GM20000 (cell line): ENCODE data around the gene SELPLG.
"Not testable (repeated sequence)": the region's sequence is repeated elsewhere in the genome, so short reads cannot be mapped to it uniquely, and the experiment has no call there.

Experiments used
- DNase-seq: peaks from one replicate; pipeline ENCODE4 v3.0.0; 2012; ENCODE audit warnings: low spot score
- TF ChIP-seq, protein P1 (sequence below): IDR thresholded peaks from 2 replicates; pipeline ENCODE4 v1.5.1; 2012; ENCODE audit warnings: mild to moderate bottlenecking, control low read depth; ENCODE audit errors: extremely low read depth, missing control alignments

SELPLG gene

DNA sequence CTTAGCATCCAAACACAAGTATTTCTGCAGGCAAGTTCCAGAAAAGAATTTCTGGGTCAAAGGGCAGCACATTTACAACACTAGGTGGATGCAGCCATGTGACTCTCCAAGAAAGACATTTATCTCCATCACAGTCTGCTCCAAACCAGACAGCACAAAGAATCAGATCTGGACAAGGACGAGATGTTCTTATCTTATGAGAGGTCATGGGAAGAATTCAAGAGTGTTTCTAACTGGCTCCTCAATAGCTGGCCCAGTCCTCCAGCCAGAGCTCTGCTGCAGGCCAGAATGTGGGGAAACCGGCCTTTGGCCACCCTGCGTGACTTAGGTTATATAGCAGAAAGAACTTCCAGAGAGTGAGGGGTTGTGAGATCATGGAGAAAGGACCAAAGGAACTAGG is 53.2 kb downstream of the SELPLG start:
- TF ChIP-seq, protein P1, sequence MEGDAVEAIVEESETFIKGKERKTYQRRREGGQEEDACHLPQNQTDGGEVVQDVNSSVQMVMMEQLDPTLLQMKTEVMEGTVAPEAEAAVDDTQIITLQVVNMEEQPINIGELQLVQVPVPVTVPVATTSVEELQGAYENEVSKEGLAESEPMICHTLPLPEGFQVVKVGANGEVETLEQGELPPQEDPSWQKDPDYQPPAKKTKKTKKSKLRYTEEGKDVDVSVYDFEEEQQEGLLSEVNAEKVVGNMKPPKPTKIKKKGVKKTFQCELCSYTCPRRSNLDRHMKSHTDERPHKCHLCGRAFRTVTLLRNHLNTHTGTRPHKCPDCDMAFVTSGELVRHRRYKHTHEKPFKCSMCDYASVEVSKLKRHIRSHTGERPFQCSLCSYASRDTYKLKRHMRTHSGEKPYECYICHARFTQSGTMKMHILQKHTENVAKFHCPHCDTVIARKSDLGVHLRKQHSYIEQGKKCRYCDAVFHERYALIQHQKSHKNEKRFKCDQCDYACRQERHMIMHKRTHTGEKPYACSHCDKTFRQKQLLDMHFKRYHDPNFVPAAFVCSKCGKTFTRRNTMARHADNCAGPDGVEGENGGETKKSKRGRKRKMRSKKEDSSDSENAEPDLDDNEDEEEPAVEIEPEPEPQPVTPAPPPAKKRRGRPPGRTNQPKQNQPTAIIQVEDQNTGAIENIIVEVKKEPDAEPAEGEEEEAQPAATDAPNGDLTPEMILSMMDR = no peak
- no peak for DNase-seq

DNA sequence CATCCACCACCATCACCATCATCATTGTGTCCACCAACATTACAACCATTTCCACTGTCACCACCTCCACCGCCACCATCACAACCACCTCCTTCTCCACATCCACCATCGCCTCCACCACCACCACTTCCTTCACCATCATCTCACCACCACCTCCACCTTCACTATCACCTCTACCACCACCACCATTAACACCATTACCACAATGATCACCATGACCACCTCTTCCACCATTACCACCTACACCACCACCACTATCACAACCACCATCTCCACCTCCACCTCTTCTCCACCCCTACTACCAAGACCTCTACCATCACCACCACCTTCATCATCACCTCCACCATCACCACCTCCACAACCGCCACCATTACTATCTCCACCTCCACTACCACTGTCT is 54.9 kb downstream of the SELPLG start:
- TF ChIP-seq, protein P1 = no peak
- no peak for DNase-seq

DNA sequence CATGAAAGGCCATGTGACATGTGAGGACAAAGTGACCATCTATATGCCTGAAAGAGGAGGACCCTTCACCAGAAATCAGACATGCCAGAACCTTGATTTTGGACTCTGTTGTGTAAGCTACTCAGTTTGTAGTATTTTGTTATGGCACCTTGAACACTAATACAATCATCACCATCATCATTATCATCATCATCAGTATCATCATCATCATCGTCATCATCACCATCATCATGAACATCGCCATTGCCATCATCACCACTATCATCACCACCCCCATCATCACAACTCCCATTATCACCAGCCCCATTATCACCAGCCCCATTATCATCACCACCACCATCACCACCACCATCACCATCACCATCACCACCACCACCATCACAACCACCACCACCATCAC is 55.4 kb downstream of the SELPLG start:
- DNase-seq = no peak
- TF ChIP-seq, protein P1 = no peak

DNA sequence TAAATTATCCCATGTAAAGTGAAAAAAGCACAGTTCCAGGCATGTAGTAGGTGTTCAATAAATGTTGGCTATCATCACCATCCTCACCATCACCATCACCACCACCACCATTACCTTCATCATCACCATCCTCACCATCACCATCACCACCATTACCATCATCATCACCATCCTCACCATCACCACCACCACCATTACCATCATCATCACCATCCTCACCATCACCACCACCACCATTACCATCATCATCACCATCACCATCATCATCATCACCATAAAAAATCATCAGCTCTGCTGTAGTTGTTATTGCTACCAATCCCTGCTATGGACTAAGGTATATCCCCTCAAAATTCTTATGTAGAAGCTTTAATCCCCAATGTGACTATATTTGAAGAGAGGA is 56.2 kb downstream of the SELPLG start:
- TF ChIP-seq, protein P1 = no peak
- DNase-seq = no peak

DNA sequence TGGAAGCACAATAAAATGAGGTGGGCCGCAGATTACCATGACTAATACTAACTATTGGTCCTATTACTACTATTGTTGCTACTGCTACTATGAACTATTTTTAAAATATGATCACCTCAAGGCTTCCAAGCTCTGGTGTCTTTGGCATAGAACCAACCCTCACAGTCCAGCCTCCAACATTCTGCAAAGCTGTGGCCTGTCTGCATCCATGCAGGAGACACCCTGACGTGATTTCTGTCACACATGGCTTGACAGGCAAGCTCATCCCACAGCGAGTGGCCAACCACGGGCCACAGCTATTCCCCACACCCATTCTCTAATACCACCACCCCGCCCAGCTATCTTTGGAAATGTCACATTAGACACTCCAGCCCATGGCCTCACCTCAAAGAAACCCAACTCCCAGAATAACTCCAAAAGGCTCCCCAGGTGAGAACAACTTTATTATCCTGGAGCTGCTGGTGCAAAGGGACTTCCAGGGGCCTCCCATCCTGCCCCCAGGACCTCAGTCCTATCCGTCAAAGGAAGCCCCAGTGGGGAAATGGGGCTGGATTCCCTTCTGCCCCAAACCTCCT is 56.9 kb downstream of the SELPLG start:
- no peak for DNase-seq
- TF ChIP-seq, protein P1 = no peak

DNA sequence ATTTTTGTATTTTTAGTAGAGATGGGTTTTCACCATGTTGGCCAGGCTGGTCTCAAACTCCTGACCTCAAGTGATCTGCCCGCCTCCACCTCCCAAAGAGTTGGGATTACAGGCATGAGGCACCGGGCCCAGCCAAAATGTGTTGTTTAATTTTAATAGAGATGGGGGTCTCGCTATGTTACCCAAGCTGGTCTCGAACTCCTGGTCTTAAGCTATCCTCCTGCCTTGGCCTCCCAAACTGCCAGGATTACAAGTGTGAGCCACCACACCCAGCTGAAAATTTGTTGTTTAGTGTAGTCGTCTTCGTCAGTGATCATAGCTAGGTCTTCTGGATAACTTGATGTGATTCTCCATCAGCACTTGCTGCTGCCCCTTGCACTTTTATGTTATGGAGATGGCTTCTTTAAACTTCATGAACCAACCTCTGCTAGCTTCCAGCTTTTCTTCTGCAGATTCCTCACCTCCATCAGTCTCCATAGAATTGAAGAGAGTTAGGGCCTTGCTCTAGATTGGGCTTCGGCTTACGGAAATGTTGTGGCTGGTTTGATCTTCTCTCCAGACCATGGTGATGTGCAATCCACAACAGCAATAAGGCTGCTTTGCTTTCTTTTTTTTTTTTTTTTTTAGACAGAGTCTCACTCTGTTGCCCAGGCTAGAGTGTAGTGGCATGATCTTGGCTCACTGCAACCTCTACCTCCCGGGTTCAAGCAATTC is 58.3 kb downstream of the SELPLG start:
- DNase-seq = no peak
- TF ChIP-seq, protein P1 = no peak

DNA sequence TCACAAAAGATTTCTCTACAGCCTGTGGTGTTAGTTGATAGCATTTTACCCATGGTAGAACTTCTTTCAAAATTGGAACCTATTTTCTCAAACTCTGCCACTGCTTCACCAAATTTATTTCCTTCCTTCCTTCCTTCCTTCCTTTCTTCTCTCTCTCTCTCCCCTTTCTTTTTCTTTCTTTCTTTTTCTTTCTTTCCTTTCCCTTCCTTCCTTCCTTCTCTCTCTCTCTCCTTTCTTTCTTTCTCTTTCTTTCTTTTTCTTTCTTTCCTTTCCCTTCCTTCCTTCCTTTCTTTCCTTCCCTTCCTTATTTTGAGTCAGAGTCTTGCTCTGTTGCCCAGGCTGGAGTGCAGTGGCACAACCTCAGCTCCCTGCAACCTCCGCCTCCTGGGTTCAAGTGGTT is 59.4 kb downstream of the SELPLG start:
- not testable (repeated sequence) for DNase-seq

DNA sequence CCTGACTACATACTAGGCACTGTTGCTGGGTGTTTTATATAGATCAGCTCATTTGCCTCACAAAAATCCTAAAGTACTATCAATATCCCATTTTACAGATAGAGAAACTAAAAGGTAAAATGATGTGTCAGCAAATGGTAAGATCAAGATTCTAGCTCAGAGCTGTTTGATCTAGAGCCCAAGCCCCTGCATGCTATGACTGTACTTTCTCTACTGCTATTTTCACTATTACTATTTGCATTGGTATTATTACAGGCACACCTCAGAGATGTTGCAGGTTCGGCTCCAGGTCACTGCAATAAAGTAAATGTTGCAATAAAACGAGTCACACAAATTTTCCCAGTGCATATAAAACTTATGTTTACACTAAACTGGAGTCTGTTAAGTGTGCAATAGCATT is 60.4 kb downstream of the SELPLG start:
- DNase-seq = no peak
- TF ChIP-seq, protein P1 = no peak
